GM12878 (cell line): ENCODE measurements around the gene CMSS1.

ENCODE experiments used
- CREB1 ChIP-seq: IDR thresholded peaks from 2 replicates; pipeline ENCODE4 v1.6.1; 2012; ENCODE audit warnings: low read depth, mild to moderate bottlenecking, inconsistent platforms
- TAF1 ChIP-seq: IDR thresholded peaks from 2 replicates; pipeline ENCODE4 v1.6.1; 2011; ENCODE audit warnings: mild to moderate bottlenecking, low read depth, low read length, borderline replicate concordance
- ZZZ3 ChIP-seq: IDR thresholded peaks from 2 replicates; pipeline ENCODE4 v1.6.1; 2011; ENCODE audit warnings: low read depth; ENCODE audit not compliant: control insufficient read depth, insufficient read length
- TF ChIP-seq, protein P1 (sequence below), 3 experiments: IDR thresholded peaks in 2 of 3; conservative IDR thresholded peaks in 1 of 3; 2 replicates each; pipeline ENCODE4 v1.5.1; 2011; ENCODE audit warnings: low read depth in 3 of 3, low read length in 3 of 3, mild to moderate bottlenecking in 3 of 3, control low read depth in 2 of 3, moderate library complexity in 2 of 3, inconsistent platforms in 1 of 3, mixed read lengths in 1 of 3; ENCODE audit not compliant: control insufficient read depth in 2 of 3, insufficient read depth in 1 of 3; ENCODE audit errors: extremely low read depth in 1 of 3

DNA sequence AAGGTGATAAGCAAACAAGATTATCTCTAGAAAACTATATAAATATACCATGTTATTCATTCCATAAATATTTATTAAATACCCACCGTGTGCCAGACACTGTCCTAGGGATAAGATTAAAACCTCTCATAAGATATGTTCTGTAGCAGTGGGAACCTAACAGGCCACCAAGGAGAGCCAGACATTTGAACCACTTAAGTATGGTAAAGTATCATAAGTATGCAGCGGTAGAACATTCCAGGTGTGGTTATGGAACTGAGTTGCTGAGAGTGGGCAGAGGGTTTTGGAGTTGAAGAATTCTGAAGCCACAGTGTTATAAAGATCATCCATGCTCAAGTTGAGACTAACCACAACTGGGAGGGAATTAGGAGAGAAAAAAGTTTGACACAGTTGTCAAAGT is 282.0 kb downstream of the CMSS1 start:
- TF ChIP-seq, protein P1, sequence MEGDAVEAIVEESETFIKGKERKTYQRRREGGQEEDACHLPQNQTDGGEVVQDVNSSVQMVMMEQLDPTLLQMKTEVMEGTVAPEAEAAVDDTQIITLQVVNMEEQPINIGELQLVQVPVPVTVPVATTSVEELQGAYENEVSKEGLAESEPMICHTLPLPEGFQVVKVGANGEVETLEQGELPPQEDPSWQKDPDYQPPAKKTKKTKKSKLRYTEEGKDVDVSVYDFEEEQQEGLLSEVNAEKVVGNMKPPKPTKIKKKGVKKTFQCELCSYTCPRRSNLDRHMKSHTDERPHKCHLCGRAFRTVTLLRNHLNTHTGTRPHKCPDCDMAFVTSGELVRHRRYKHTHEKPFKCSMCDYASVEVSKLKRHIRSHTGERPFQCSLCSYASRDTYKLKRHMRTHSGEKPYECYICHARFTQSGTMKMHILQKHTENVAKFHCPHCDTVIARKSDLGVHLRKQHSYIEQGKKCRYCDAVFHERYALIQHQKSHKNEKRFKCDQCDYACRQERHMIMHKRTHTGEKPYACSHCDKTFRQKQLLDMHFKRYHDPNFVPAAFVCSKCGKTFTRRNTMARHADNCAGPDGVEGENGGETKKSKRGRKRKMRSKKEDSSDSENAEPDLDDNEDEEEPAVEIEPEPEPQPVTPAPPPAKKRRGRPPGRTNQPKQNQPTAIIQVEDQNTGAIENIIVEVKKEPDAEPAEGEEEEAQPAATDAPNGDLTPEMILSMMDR (IDR thresholded peaks at IDR 0.05 in 2 of 3, conservative IDR thresholded peaks at IDR 0.05 in 1 of 3; ENCODE audit: control insufficient read depth in 2 of 3, extremely low read depth in 1 of 3, insufficient read depth in 1 of 3, low read depth in 3 of 3, low read length in 3 of 3): no peak
- TF ChIP-seq ZZZ3 (no peak), TAF1 (no peak), CREB1 (no peak)
